ENCODE results near the gene WARS2. TPM values are rescaled to one million over a fixed set of nuclear protein-coding genes. Genes with fewer than 3 reads are reported as not detected.

Gene WARS2
- total RNA-seq, 2 experiments from 2014 or later = 7.0 to 11.0 TPM

GRCh38 chr1:118982266-118982665 is 158.2 kb downstream of the WARS2 start:
- intact Hi-C loops (cut with micrococcal nuclease; ENCODE audit: unreplicated experiment) = no loop called here
- H4K20me1 ChIP-seq (ENCODE audit: insufficient read depth, low read length) = no peaks in the 10 kb centered on the region
- no peak overlapping the region for H3K4me2 ChIP-seq (ENCODE audit: low read length)
- BruUV-seq (replicated peaks) = no TSS peak
- no peaks in the 10 kb centered on the region for H3K79me2 ChIP-seq (ENCODE audit: insufficient read depth, low read depth, low read length)
- no peak for TF ChIP-seq CTCF (conservative IDR thresholded peaks at IDR 0.05; ENCODE audit: low read length)
- no peak for TF ChIP-seq EZH2phosphoT487 (IDR thresholded peaks at IDR 0.05; ENCODE audit: borderline replicate concordance, low read depth, low read length)
- CTCF ChIA-PET (ENCODE audit: unreplicated experiment) = no interaction called here
- H3K27ac ChIP-seq (ENCODE audit: low read depth, low read length, poor library complexity, severe bottlenecking) = no peak overlapping the region
- no peaks in the 10 kb centered on the region for H3K36me3 ChIP-seq (ENCODE audit: insufficient read depth, low read length)
- POLR2A ChIA-PET = no interaction called here
- no peaks in the 10 kb centered on the region for H3K9me3 ChIP-seq (ENCODE audit: low read length)
- H3K4me3 ChIP-seq (ENCODE audit: low read depth, low read length, poor library complexity, severe bottlenecking) = no peak overlapping the region
- DNase-seq (ENCODE audit: low spot score) = no peak
- no peaks in the 10 kb centered on the region for H3K9me2 ChIP-seq (ENCODE audit: insufficient read depth, low read length)
- H3K4me1 ChIP-seq (ENCODE audit: insufficient read depth, low read length, poor library complexity, severe bottlenecking) = no peaks in the 10 kb centered on the region
- no peak overlapping the region for H2AFZ ChIP-seq (ENCODE audit: low read length)

GRCh38 chr1:118981436-118981835 is 159.0 kb downstream of the WARS2 start:
- Histone ChIP-seq H3K79me2 (ENCODE audit: insufficient read depth, low read depth, low read length) (no peaks in the 10 kb centered on the region), H3K4me2 (ENCODE audit: low read length) (no peak overlapping the region), H3K9me2 (ENCODE audit: insufficient read depth, low read length) (no peaks in the 10 kb centered on the region), H4K20me1 (ENCODE audit: insufficient read depth, low read length) (no peaks in the 10 kb centered on the region), H3K9me3 (ENCODE audit: low read length) (no peaks in the 10 kb centered on the region), H2AFZ (ENCODE audit: low read length) (no peak overlapping the region), H3K4me3 (ENCODE audit: low read depth, low read length, poor library complexity, severe bottlenecking) (no peak overlapping the region), H3K4me1 (ENCODE audit: insufficient read depth, low read length, poor library complexity, severe bottlenecking) (no peaks in the 10 kb centered on the region), H3K36me3 (ENCODE audit: insufficient read depth, low read length) (no peaks in the 10 kb centered on the region), H3K27ac (ENCODE audit: low read depth, low read length, poor library complexity, severe bottlenecking) (no peak overlapping the region)
- no peak for DNase-seq (ENCODE audit: low spot score)
- intact Hi-C loops (cut with micrococcal nuclease; ENCODE audit: unreplicated experiment) = no loop called here
- POLR2A ChIA-PET = interaction anchor here (0.6 kb wide), 1 partner anchor 177 kb away, joined by 5 read pairs; no protein-coding TSS in a partner anchor
- no TSS peak for BruUV-seq (replicated peaks)
- CTCF ChIA-PET (ENCODE audit: unreplicated experiment) = no interaction called here
- TF ChIP-seq EZH2phosphoT487 (IDR thresholded peaks at IDR 0.05; ENCODE audit: borderline replicate concordance, low read depth, low read length) (no peak), CTCF (conservative IDR thresholded peaks at IDR 0.05; ENCODE audit: low read length) (no peak)

Small RNA genes lying within 50 kb of the gene (small RNA-seq; reads per million reads assigned to genes)
- not detected for gene AL139420.2

Other genes starting within 250 kb of the WARS2 start
- 0.22 TPM in 1 of 2 replicates, not detected in the other for gene TBX15, start 152.3 kb downstream of the WARS2 start, total RNA-seq (2014; rRNA removed; shearing (Covaris generic))
- gene TBX15, start 152.3 kb downstream of the WARS2 start, total RNA-seq (2022) = not detected in 2 replicates
- not detected in 2 replicates for gene HAO2, start 228.1 kb upstream of the WARS2 start, total RNA-seq (2014; rRNA removed; shearing (Covaris generic))
- gene HAO2, start 228.1 kb upstream of the WARS2 start, total RNA-seq (2022) = not detected in 2 replicates